Measurements from ENCODE around the gene CCDC167.

Gene CCDC167

GRCh38 chr6:37531026-37531425 is 31.3 kb upstream of the CCDC167 start:
- no peak for TF ChIP-seq CTCF (IDR thresholded peaks at IDR 0.05; ENCODE audit: low read depth, low read length)
- no peak overlapping the region for H3K4me3 ChIP-seq (replicated peaks in 1 of 2; ENCODE audit: low read depth in 2 of 2, low read length in 2 of 2)
- DNase-seq (ENCODE audit: low read depth in 2 of 2), result peak in 1 of 2 donors; percentile 45

- DNase-seq (ENCODE audit: low read depth in 2 of 2), result no peak
- H3K4me3 ChIP-seq (replicated peaks in 1 of 2; ENCODE audit: low read depth in 2 of 2, low read length in 2 of 2), result no peak overlapping the region
- TF ChIP-seq CTCF (IDR thresholded peaks at IDR 0.05; ENCODE audit: low read depth, low read length), result no peak
These were observed 30.6 kb upstream of the CCDC167 start for GRCh38 chr6:37530297-37530696.

GRCh38 chr6:37528541-37528940 is 28.8 kb upstream of the CCDC167 start:
- no peak for TF ChIP-seq CTCF (IDR thresholded peaks at IDR 0.05; ENCODE audit: low read depth, low read length)
- no peak overlapping the region for H3K4me3 ChIP-seq (replicated peaks in 1 of 2; ENCODE audit: low read depth in 2 of 2, low read length in 2 of 2)
- DNase-seq (ENCODE audit: low read depth in 2 of 2), result no peak

- TF ChIP-seq CTCF (IDR thresholded peaks at IDR 0.05; ENCODE audit: low read depth, low read length), result no peak
- peak in 1 of 2 donors; percentile 34 for DNase-seq (ENCODE audit: low read depth in 2 of 2)
- H3K4me3 ChIP-seq (replicated peaks in 1 of 2; ENCODE audit: low read depth in 2 of 2, low read length in 2 of 2), result no peak overlapping the region
These were observed 26.0 kb upstream of the CCDC167 start for GRCh38 chr6:37525460-37526357.

GRCh38 chr6:37524970-37525318 is 25.3 kb upstream of the CCDC167 start:
- H3K4me3 ChIP-seq (replicated peaks in 1 of 2; ENCODE audit: low read depth in 2 of 2, low read length in 2 of 2), result no peak overlapping the region
- DNase-seq (ENCODE audit: low read depth in 2 of 2), result no peak
- no peak for TF ChIP-seq CTCF (IDR thresholded peaks at IDR 0.05; ENCODE audit: low read depth, low read length)

- peak in 1 of 2 donors; percentile 63 for DNase-seq (ENCODE audit: low read depth in 2 of 2)
- no peak overlapping the region for H3K4me3 ChIP-seq (replicated peaks in 1 of 2; ENCODE audit: low read depth in 2 of 2, low read length in 2 of 2)
- no peak for TF ChIP-seq CTCF (IDR thresholded peaks at IDR 0.05; ENCODE audit: low read depth, low read length)
These were observed 24.6 kb upstream of the CCDC167 start for GRCh38 chr6:37524025-37524969.

Measured in cardiac fibroblast (primary cell).